GM12878 (cell line): ENCODE results near the gene LRP1B. TPM values are rescaled to one million over a fixed set of nuclear protein-coding genes. Genes with fewer than 3 reads are reported as not detected.

Experiments used
- ATAC-seq: fragments of 200-7000 bp; cut with Tn5 transposase; 3 replicates; pipeline ENCODE4 v1.9.1; 2020; ENCODE audit warnings: mild to moderate bottlenecking, moderate library complexity
- BruUV-seq: library from RNA; stranded (reverse); fragments of 400-500 nt; replicated peaks from 2 replicates; lab custom pipeline; 2021; lab: Mats Ljungman, UMichigan
- CTCF ChIA-PET: fragments of 300-600 bp; sonication (Branson Sonifier 250); formaldehyde crosslinking; extraction: SDS; loops from one replicate; lab custom pipeline; 2021; ENCODE audit warnings: inconsistent platforms; lab: Yijun Ruan, JAX
- POLR2A ChIA-PET: fragments of 350-600 bp; formaldehyde crosslinking; extraction: SDS; loops from one replicate; lab custom pipeline; 2021; ENCODE audit warnings: inconsistent platforms; lab: Charles Lee
- RAD21 ChIA-PET: fragments of 300-600 bp; sonication (Branson Sonifier 250); formaldehyde crosslinking; loops from one replicate; lab custom pipeline; 2023; ENCODE audit warnings: antibody characterized with exemption; ENCODE audit not compliant: unreplicated experiment; lab: Charles Lee
- SMC1A ChIA-PET: fragments of 300-600 bp; sonication (Branson Sonifier 250); formaldehyde crosslinking; loops from one replicate; lab custom pipeline; 2023; ENCODE audit not compliant: unreplicated experiment, uncharacterized antibody; lab: Charles Lee
- DNase-seq: peaks from one replicate; pipeline ENCODE4 v3.0.0-alpha.2; 2011; ENCODE audit warnings: low read depth, low spot score
- FAIRE-seq: peaks from 3 replicates; lab custom pipeline; 2011; peaks lifted over from hg19 to GRCh38; lab: Jason Lieb, UNC
- H2AFZ ChIP-seq: 2 replicates; pipeline ENCODE4 v1.6.0; 2011; ENCODE audit warnings: low read depth, low read length, control low read depth; ENCODE audit not compliant: control insufficient read depth
- H3K27ac ChIP-seq: 2 replicates; pipeline ENCODE4 v1.5.1; 2011; ENCODE audit warnings: control low read depth; ENCODE audit not compliant: control insufficient read depth, insufficient read depth
- H3K27me3 ChIP-seq, 2 experiments: replicated peaks in 1 of 2; 2 replicates each; pipeline versions ENCODE4 v1.6.0 to v1.6.1; 2011; ENCODE audit warnings: low read length in 1 of 2; ENCODE audit not compliant: control insufficient read depth in 2 of 2, insufficient read depth in 2 of 2
- H3K36me3 ChIP-seq, 2 experiments: 2 replicates each; pipeline ENCODE4 v1.5.1; 2011; ENCODE audit warnings: low read length in 1 of 2; ENCODE audit not compliant: control insufficient read depth in 2 of 2, insufficient read depth in 2 of 2
- H3K4me1 ChIP-seq: 2 replicates; pipeline ENCODE4 v1.6.1; 2011; ENCODE audit warnings: mild to moderate bottlenecking, low read length, moderate library complexity, mixed read lengths; ENCODE audit not compliant: control insufficient read depth, insufficient read depth
- H3K4me2 ChIP-seq: 2 replicates; pipeline ENCODE4 v1.6.0; 2011; ENCODE audit warnings: control low read depth; ENCODE audit not compliant: control insufficient read depth, insufficient read depth
- H3K4me3 ChIP-seq: fragments of 200-600 bp; sonication (generic); 2 replicates; pipeline ENCODE4 v1.5.1; 2016
- H3K79me2 ChIP-seq: 2 replicates; pipeline ENCODE4 v1.6.0; 2011; ENCODE audit warnings: low read length; ENCODE audit not compliant: control insufficient read depth, insufficient read depth
- H3K9ac ChIP-seq: 2 replicates; pipeline ENCODE4 v1.8.0; 2011; ENCODE audit warnings: low read length, control low read depth, mixed read lengths; ENCODE audit not compliant: control insufficient read depth, insufficient read depth
- H3K9me3 ChIP-seq: replicated peaks from 3 replicates; pipeline ENCODE4 v1.5.1; 2011; ENCODE audit warnings: mild to moderate bottlenecking, low read length; ENCODE audit not compliant: control insufficient read depth, insufficient read depth
- H4K20me1 ChIP-seq: 2 replicates; pipeline ENCODE4 v1.6.0; 2011; ENCODE audit not compliant: control insufficient read depth, insufficient read depth
- ATF7 ChIP-seq: fragments of 450-650 bp; IDR thresholded peaks from 2 replicates; pipeline ENCODE4 v1.6.1; 2016; ENCODE audit warnings: low read depth, mild to moderate bottlenecking
- BHLHE40 ChIP-seq, 2 experiments: fragments of 450-650 bp in 1 of 2; IDR thresholded peaks; 2 replicates each; pipeline ENCODE4 v1.6.1; 2011 to 2017; ENCODE audit warnings: low read depth in 2 of 2, borderline replicate concordance in 1 of 2, improper control_type of control experiment in 1 of 2, low read length in 1 of 2, mild to moderate bottlenecking in 1 of 2
- CHD1 ChIP-seq: IDR thresholded peaks from 2 replicates; pipeline ENCODE4 v1.6.1; 2012; ENCODE audit warnings: low read depth, low read length, improper control_type of control experiment
- FOS ChIP-seq: IDR thresholded peaks from 3 replicates; pipeline ENCODE4 v1.6.1; 2011; ENCODE audit warnings: borderline replicate concordance; ENCODE audit not compliant: insufficient read length; ENCODE audit errors: extremely low read depth
- HDAC6 ChIP-seq: fragments of 200-600 bp; sonication (generic); IDR thresholded peaks from one replicate; pipeline ENCODE4 v1.8.0; 2017; ENCODE audit warnings: antibody characterized with exemption; ENCODE audit not compliant: unreplicated experiment
- KDM1A ChIP-seq: fragments of 200-600 bp; sonication (generic); IDR thresholded peaks from 2 replicates; pipeline ENCODE4 v1.6.1; 2016; ENCODE audit warnings: borderline replicate concordance
- MXI1 ChIP-seq: fragments of 150-350 bp; IDR thresholded peaks from 2 replicates; pipeline ENCODE4 v1.6.1; 2011; ENCODE audit warnings: low read depth, mild to moderate bottlenecking, inconsistent platforms, low read length, improper control_type of control experiment
- MYC ChIP-seq: IDR thresholded peaks from 2 replicates; pipeline ENCODE4 v1.6.1; 2011; ENCODE audit warnings: mild to moderate bottlenecking, low read length, moderate library complexity, inconsistent platforms; ENCODE audit not compliant: insufficient read depth, insufficient replicate concordance, insufficient read length, severe bottlenecking
- NFIC ChIP-seq: IDR thresholded peaks from 2 replicates; pipeline ENCODE4 v1.6.1; 2012; ENCODE audit warnings: low read depth, mild to moderate bottlenecking, inconsistent platforms, low read length, moderate library complexity
- RELA ChIP-seq: fragments of 450-650 bp; IDR thresholded peaks from 2 replicates; pipeline ENCODE4 v1.8.0; 2014; ENCODE audit warnings: borderline replicate concordance; ENCODE audit not compliant: partially characterized antibody
- SUPT20H ChIP-seq: IDR thresholded peaks from 2 replicates; pipeline ENCODE4 v1.6.1; 2011; ENCODE audit warnings: low read depth, mild to moderate bottlenecking, low read length, moderate library complexity, borderline replicate concordance; ENCODE audit not compliant: control insufficient read depth
- TARDBP ChIP-seq: IDR thresholded peaks from 2 replicates; pipeline ENCODE4 v1.6.1; 2016; ENCODE audit warnings: borderline replicate concordance
- TCF12 ChIP-seq: IDR thresholded peaks from 2 replicates; pipeline ENCODE4 v1.6.1; 2011; ENCODE audit warnings: low read depth, mild to moderate bottlenecking, low read length
- ZNF274 ChIP-seq: IDR thresholded peaks from one replicate; pipeline ENCODE4 v1.8.0; 2011; ENCODE audit not compliant: insufficient read length, insufficient read depth
- ZNF622 ChIP-seq: fragments of 450-650 bp; IDR thresholded peaks from 2 replicates; pipeline ENCODE4 v1.6.1; 2017; ENCODE audit warnings: mild to moderate bottlenecking, inconsistent platforms
- WGBS: methylation state at CpG from one replicate; pipeline ENCODE4 v1.1.6; 2016; ENCODE audit warnings: low lambda C conversion rate; ENCODE audit not compliant: insufficient replicate concordance, insufficient coverage; ENCODE audit errors: missing lambda C conversion rate; 5-methylcytosine and 5-hydroxymethylcytosine counted together
- in situ Hi-C: fragments of 300-500 bp; cut with MboI; formaldehyde crosslinking; loops from 9 replicates; pipeline ENCODE4 v1.14.3; 2018; ENCODE audit warnings: mixed read lengths
- intact Hi-C: fragments of 100-400 bp; cut with micrococcal nuclease; formaldehyde crosslinking; loops from one replicate; pipeline ENCODE4 v1.14.2; 2022; ENCODE audit not compliant: unreplicated experiment
- polyA plus RNA-seq, 11 experiments: library from polyadenylated mRNA; depleted of rRNA in 4 of 11; unstranded in 6 of 11; stranded (reverse) in 5 of 11; fragments of >200 nt; fragmentation: Nextera tagmentation in 4 of 11; fragmentation: Illumina TruSeq in 1 of 11; extraction: Ambion mirVana in 4 of 11; extraction: Trizol in 1 of 11; gene quantifications; 1 replicate in 1 of 11; 2 replicates in 10 of 11; pipeline versions ENCODE4 v1.2.1 to v1.2.3, GENCODE V29; 2011 to 2016; ENCODE audit warnings: inconsistent platforms in 2 of 11, missing spikeins in 2 of 11, low read depth in 1 of 11
- total RNA-seq, 4 experiments: library from RNA; depleted of rRNA in 3 of 4; stranded (reverse); fragments of >200 nt in 3 of 4; fragmentation: Illumina TruSeq in 1 of 4; extraction: Trizol in 1 of 4; gene quantifications; 2 replicates each; pipeline versions ENCODE4 v1.2.1 to v1.2.3, GENCODE V29; 2013 to 2021
- TF ChIP-seq, protein P1 (sequence below): fragments of 150-350 bp; IDR thresholded peaks from 2 replicates; pipeline ENCODE4 v1.6.1; 2014; ENCODE audit warnings: mild to moderate bottlenecking, low read depth, low read length
- TF ChIP-seq, protein P2 (sequence below): IDR thresholded peaks from 2 replicates; pipeline ENCODE4 v1.6.1; 2012; ENCODE audit warnings: low read length, inconsistent platforms

Gene LRP1B
- total and polyA plus RNA-seq, 10 of the 15 experiments (the other 5 are each of a cell fraction or from before 2014, with no cell fraction given) = under 0.01 to 0.06 (median 0.03) TPM; not detected in 5

DNA sequence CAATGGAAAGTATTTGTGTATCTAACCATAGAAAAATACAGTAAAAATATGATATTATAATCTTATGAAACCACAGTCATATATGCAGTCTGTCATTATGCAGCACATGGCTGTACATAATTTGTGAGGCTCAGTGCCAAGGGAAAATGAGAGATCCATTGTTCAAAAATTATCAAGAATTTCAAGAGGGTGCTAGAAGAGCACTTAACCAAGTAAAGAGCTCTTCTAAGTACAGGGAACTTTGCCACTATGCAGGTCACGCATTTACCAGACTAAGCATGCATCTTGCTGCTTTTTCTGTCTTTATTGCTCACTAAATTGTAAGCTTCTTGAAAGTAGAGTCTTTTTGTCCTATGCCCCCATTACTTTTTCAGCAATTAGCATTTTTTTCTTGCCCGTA, 438.0 kb downstream of the LRP1B start:
- in situ Hi-C loops = no loop called here
- CTCF ChIA-PET = no interaction called here
- POLR2A ChIA-PET = no interaction called here
- H3K4me1 ChIP-seq = no peaks in the 10 kb centered on the region
- no peaks in the 10 kb centered on the region for H3K9me3 ChIP-seq
- no peak for TF ChIP-seq RELA
- no peak for TF ChIP-seq ZNF274
- TF ChIP-seq MYC = no peak
- TF ChIP-seq KDM1A = no peak
- no peak for TF ChIP-seq ATF7
- no peak for TF ChIP-seq HDAC6
- TF ChIP-seq BHLHE40 (IDR thresholded peaks at IDR 0.05; ENCODE audit: borderline replicate concordance in 1 of 2, low read depth in 2 of 2, low read length in 1 of 2) = no peak
- TF ChIP-seq ZNF622 = no peak
- TF ChIP-seq TCF12 = no peak
- TF ChIP-seq SUPT20H = no peak
- no peak for TF ChIP-seq FOS
- TF ChIP-seq, protein P1, sequence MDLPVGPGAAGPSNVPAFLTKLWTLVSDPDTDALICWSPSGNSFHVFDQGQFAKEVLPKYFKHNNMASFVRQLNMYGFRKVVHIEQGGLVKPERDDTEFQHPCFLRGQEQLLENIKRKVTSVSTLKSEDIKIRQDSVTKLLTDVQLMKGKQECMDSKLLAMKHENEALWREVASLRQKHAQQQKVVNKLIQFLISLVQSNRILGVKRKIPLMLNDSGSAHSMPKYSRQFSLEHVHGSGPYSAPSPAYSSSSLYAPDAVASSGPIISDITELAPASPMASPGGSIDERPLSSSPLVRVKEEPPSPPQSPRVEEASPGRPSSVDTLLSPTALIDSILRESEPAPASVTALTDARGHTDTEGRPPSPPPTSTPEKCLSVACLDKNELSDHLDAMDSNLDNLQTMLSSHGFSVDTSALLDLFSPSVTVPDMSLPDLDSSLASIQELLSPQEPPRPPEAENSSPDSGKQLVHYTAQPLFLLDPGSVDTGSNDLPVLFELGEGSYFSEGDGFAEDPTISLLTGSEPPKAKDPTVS = no peak
- TF ChIP-seq, protein P2, sequence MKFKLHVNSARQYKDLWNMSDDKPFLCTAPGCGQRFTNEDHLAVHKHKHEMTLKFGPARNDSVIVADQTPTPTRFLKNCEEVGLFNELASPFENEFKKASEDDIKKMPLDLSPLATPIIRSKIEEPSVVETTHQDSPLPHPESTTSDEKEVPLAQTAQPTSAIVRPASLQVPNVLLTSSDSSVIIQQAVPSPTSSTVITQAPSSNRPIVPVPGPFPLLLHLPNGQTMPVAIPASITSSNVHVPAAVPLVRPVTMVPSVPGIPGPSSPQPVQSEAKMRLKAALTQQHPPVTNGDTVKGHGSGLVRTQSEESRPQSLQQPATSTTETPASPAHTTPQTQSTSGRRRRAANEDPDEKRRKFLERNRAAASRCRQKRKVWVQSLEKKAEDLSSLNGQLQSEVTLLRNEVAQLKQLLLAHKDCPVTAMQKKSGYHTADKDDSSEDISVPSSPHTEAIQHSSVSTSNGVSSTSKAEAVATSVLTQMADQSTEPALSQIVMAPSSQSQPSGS = no peak
- no peak for TF ChIP-seq TARDBP
- TF ChIP-seq CHD1 = no peak
- no peak for TF ChIP-seq MXI1
- TF ChIP-seq NFIC = no peak
- SMC1A ChIA-PET = no interaction called here
- BruUV-seq = no TSS peak
- H3K36me3 ChIP-seq = no peaks in the 10 kb centered on the region
- 19% methylated on average over 2 of the region's 2 CpGs for WGBS
- no peak overlapping the region for H2AFZ ChIP-seq
- RAD21 ChIA-PET = no interaction called here
- H3K4me2 ChIP-seq = no peak overlapping the region
- no peaks in the 10 kb centered on the region for H3K27me3 ChIP-seq
- no peak for FAIRE-seq
- H4K20me1 ChIP-seq = no peaks in the 10 kb centered on the region
- intact Hi-C loops = no loop called here
- H3K4me3 ChIP-seq = no peak overlapping the region
- no peaks in the 10 kb centered on the region for H3K79me2 ChIP-seq
- ATAC-seq = no peak
- H3K9ac ChIP-seq = no peak overlapping the region
- no peak for DNase-seq
- no peak overlapping the region for H3K27ac ChIP-seq
